Lower lobe of right lung (tissue), 2 donors: ENCODE measurements around the gene ZDHHC17. TPM values are rescaled to one million over a fixed set of nuclear protein-coding genes. Genes with fewer than 3 reads are reported as not detected.

Experiments
- ATAC-seq, 2 donors: fragments of 200-7000 bp; cut with Tn5 transposase; one replicate each; pipeline ENCODE4 v1.9.1; 2020 to 2022; ENCODE audit warnings: mild to moderate bottlenecking in 2 of 2, moderate library complexity in 2 of 2
- DNase-seq: peaks from one replicate; pipeline ENCODE4 v3.0.0-alpha.2; 2020
- H3K27ac ChIP-seq: fragments of 200-600 bp; one replicate; pipeline ENCODE4 v1.8.0; 2022
- H3K27me3 ChIP-seq: fragments of 200-600 bp; one replicate; pipeline ENCODE4 v1.8.0; 2022; ENCODE audit warnings: low read depth
- H3K36me3 ChIP-seq: fragments of 200-600 bp; one replicate; pipeline ENCODE4 v1.8.0; 2022; ENCODE audit warnings: mild to moderate bottlenecking
- H3K4me1 ChIP-seq: fragments of 200-600 bp; one replicate; pipeline ENCODE4 v1.8.0; 2022
- H3K4me3 ChIP-seq: fragments of 200-600 bp; one replicate; pipeline ENCODE4 v1.8.0; 2022; ENCODE audit warnings: mild to moderate bottlenecking
- H3K9me3 ChIP-seq: fragments of 200-600 bp; one replicate; pipeline ENCODE4 v1.8.0; 2022
- CTCF ChIP-seq: fragments of 200-600 bp; IDR thresholded peaks from one replicate; pipeline ENCODE4 v1.8.0; 2022; ENCODE audit warnings: antibody characterized with exemption, mild to moderate bottlenecking
- intact Hi-C: fragments of 100-400 bp; cut with DNase I; formaldehyde crosslinking; loops from one replicate; pipeline ENCODE4 v1.11.0; 2022
- total RNA-seq: library from RNA; stranded (reverse); fragmentation: NEBNext Ultra II Directional; extraction: Animal tissue kit (Norgen Biotek cat#: 25700); gene quantifications from one replicate; pipeline ENCODE4 v1.2.1, GENCODE V29; 2021
- donor health status: DM: no; HTN: yes; CAD: no; lungs with severe emphysema.

Gene ZDHHC17
- total RNA-seq, 1 donor from 2014 or later = 27.9 TPM

GRCh38 chr12:76878899-76879709 is 115.2 kb downstream of the ZDHHC17 start, which contains the start of gene CSRP2:
Gene CSRP2, minus strand, starts transcription at chr12:76879019. Its CDS starts 12,759 bp downstream, at chr12:76866260.
- peak; percentile 18 for TF ChIP-seq CTCF
- H3K9me3 ChIP-seq = no peaks in the 10 kb centered on the region
- intact Hi-C loops = no loop called here
- H3K36me3 ChIP-seq = no peaks in the 10 kb centered on the region
- peaks cover 17% of the 10 kb centered on the region for H3K4me1 ChIP-seq
- no peaks in the 10 kb centered on the region for H3K27me3 ChIP-seq
- DNase-seq = peak; percentile 91
- peak within 1 kb of the TSS; percentile 90 for H3K27ac ChIP-seq
- peak; percentile 97 to 98 for ATAC-seq
- H3K4me3 ChIP-seq = peak within 1 kb of the TSS; percentile 79

GRCh38 chr12:76879710-76880518 is 116.0 kb downstream of the ZDHHC17 start:
- H3K27me3 ChIP-seq = no peaks in the 10 kb centered on the region
- intact Hi-C loops = no loop called here
- no peaks in the 10 kb centered on the region for H3K36me3 ChIP-seq
- no peak for TF ChIP-seq CTCF
- peak overlapping the region; percentile 90 for H3K27ac ChIP-seq
- H3K4me3 ChIP-seq = peak overlapping the region; percentile 79
- no peak for ATAC-seq
- DNase-seq = no peak
- peaks cover 17% of the 10 kb centered on the region for H3K4me1 ChIP-seq
- no peaks in the 10 kb centered on the region for H3K9me3 ChIP-seq

GRCh38 chr12:76880519-76881023 is 116.7 kb downstream of the ZDHHC17 start:
- Histone ChIP-seq H3K4me1 (peaks cover 17% of the 10 kb centered on the region), H3K4me3 (no peak overlapping the region), H3K9me3 (no peaks in the 10 kb centered on the region), H3K27me3 (no peaks in the 10 kb centered on the region), H3K36me3 (no peaks in the 10 kb centered on the region), H3K27ac (no peak overlapping the region)
- no peak for DNase-seq
- no peak for TF ChIP-seq CTCF
- intact Hi-C loops = no loop called here
- ATAC-seq = no peak

- Histone ChIP-seq H3K4me1 (peaks cover 17% of the 10 kb centered on the region), H3K27me3 (no peaks in the 10 kb centered on the region), H3K9me3 (no peaks in the 10 kb centered on the region), H3K4me3 (no peak overlapping the region), H3K36me3 (no peaks in the 10 kb centered on the region), H3K27ac (no peak overlapping the region)
- no peak for ATAC-seq
- DNase-seq = no peak
- TF ChIP-seq CTCF = no peak
- intact Hi-C loops = no loop called here
These were observed 117.2 kb downstream of the ZDHHC17 start for GRCh38 chr12:76881142-76881541.

- no peak for TF ChIP-seq CTCF
- DNase-seq (no peak), ATAC-seq (no peak)
- Histone ChIP-seq H3K27me3 (no peaks in the 10 kb centered on the region), H3K27ac (no peak overlapping the region), H3K36me3 (no peaks in the 10 kb centered on the region), H3K4me3 (no peak overlapping the region), H3K9me3 (no peaks in the 10 kb centered on the region), H3K4me1 (peaks cover 17% of the 10 kb centered on the region)
- intact Hi-C loops = no loop called here
These were observed 118.5 kb downstream of the ZDHHC17 start for GRCh38 chr12:76882367-76882766.
